ENCODE measurements around the gene GOLPH3L. TPM values are rescaled to one million over a fixed set of nuclear protein-coding genes. Genes with fewer than 3 reads are reported as not detected.

The GOLPH3L gene
- total and polyA plus RNA-seq, 10 of the 15 experiments (the other 5 are each of a cell fraction or from before 2014, with no cell fraction given), result 7.7 to 29.9 (median 19.2) TPM

DNA sequence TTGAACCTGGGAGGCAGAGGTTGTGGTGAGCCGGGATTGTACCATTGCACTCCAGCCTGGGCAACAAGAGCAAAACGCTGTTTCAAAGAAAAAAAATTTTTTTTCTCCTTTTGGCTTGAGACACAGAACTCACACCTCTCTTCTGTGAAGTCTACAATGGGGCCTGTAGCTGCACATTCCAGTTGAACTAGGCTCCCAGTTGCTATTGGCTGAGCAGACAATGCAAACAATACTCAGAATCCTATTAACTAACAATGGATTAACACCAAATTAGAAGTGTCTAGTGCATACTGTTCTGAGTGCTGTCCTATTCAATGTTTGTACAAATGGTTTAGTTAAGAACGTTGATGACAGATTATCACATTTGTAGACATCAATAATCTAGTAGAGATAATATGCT, 100.0 kb downstream of the GOLPH3L start:
- Histone ChIP-seq H3K4me1 (ENCODE audit: control insufficient read depth, insufficient read depth, low read length) (no peaks in the 10 kb centered on the region), H2AFZ (ENCODE audit: control insufficient read depth, low read depth, low read length) (no peak overlapping the region), H3K27me3 (replicated peaks in 1 of 2; ENCODE audit: control insufficient read depth in 2 of 2, insufficient read depth in 2 of 2, low read length in 1 of 2) (no peaks in the 10 kb centered on the region), H3K4me2 (ENCODE audit: control insufficient read depth, insufficient read depth) (no peak overlapping the region), H3K36me3 (ENCODE audit: control insufficient read depth in 2 of 2, insufficient read depth in 2 of 2, low read length in 1 of 2) (no peaks in the 10 kb centered on the region; a peak in 1 of 4 replicates), H3K4me3 (no peak overlapping the region), H3K27ac (ENCODE audit: control insufficient read depth, insufficient read depth) (no peak overlapping the region), H4K20me1 (ENCODE audit: control insufficient read depth, insufficient read depth) (no peaks in the 10 kb centered on the region), H3K79me2 (ENCODE audit: control insufficient read depth, insufficient read depth, low read length) (no peaks in the 10 kb centered on the region), H3K9me3 (replicated peaks; ENCODE audit: control insufficient read depth, insufficient read depth, low read length) (no peaks in the 10 kb centered on the region), H3K9ac (ENCODE audit: control insufficient read depth, insufficient read depth, low read length) (no peak overlapping the region)
- intact Hi-C loops (cut with micrococcal nuclease; ENCODE audit: unreplicated experiment) (no loop called here), in situ Hi-C loops (cut with MboI) (no loop called here)
- ChIA-PET POLR2A (no interaction called here), CTCF (interaction anchor here (3.2 kb wide), 1 partner anchor 13 kb away, joined by 7 read pairs; no protein-coding TSS in a partner anchor), SMC1A (ENCODE audit: uncharacterized antibody, unreplicated experiment) (no interaction called here), RAD21 (ENCODE audit: unreplicated experiment) (no interaction called here)
- ATAC-seq, result no peak
- BruUV-seq (replicated peaks), result no TSS peak
- WGBS (ENCODE audit: insufficient coverage, insufficient replicate concordance, low lambda C conversion rate, missing lambda C conversion rate), result 98% methylated on average over 3 of the region's 3 CpGs
- no peak for FAIRE-seq
- TF ChIP-seq NFYA (IDR thresholded peaks at IDR 0.05; ENCODE audit: borderline replicate concordance, low read depth, low read length), result no peak
- no peak for TF ChIP-seq PAX8 (IDR thresholded peaks at IDR 0.05)
- TF ChIP-seq, protein P1, sequence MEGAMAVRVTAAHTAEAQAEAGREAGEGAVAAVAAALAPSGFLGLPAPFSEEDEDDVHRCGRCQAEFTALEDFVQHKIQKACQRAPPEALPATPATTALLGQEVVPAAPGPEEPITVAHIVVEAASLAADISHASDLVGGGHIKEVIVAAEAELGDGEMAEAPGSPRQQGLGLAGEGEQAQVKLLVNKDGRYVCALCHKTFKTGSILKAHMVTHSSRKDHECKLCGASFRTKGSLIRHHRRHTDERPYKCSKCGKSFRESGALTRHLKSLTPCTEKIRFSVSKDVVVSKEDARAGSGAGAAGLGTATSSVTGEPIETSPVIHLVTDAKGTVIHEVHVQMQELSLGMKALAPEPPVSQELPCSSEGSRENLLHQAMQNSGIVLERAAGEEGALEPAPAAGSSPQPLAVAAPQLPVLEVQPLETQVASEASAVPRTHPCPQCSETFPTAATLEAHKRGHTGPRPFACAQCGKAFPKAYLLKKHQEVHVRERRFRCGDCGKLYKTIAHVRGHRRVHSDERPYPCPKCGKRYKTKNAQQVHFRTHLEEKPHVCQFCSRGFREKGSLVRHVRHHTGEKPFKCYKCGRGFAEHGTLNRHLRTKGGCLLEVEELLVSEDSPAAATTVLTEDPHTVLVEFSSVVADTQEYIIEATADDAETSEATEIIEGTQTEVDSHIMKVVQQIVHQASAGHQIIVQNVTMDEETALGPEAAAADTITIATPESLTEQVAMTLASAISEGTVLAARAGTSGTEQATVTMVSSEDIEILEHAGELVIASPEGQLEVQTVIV (IDR thresholded peaks at IDR 0.05; ENCODE audit: borderline replicate concordance, partially characterized antibody), result no peak
- TF ChIP-seq CHD4 (IDR thresholded peaks at IDR 0.05), result no peak
- no peak for TF ChIP-seq MTA3 (IDR thresholded peaks at IDR 0.05; ENCODE audit: borderline replicate concordance, low read length)
- DNase-seq (ENCODE audit: low read depth, low spot score), result no peak

Small RNAs within 50 kb of the gene (small RNA-seq; reads per million reads assigned to genes)
- not detected for gene RF00015
- not detected for gene RF00561
- not detected for gene RNU6-1042P

Other genes with a start within 250 kb of the GOLPH3L start
Only the 7 nearest of the 12 such genes appear.
- not detected in 2 replicates for gene ADAMTSL4, start 147.7 kb downstream of the GOLPH3L start, total RNA-seq (2014; rRNA removed)
- not detected in 2 replicates for gene ADAMTSL4, start 147.7 kb downstream of the GOLPH3L start, total RNA-seq (2014; rRNA removed; fragmentation: Illumina TruSeq; extraction: Trizol)
- gene ADAMTSL4, start 147.7 kb downstream of the GOLPH3L start, total RNA-seq (2021), result 0.15 and 0.21 TPM in 2 replicates
- not detected in 2 replicates for gene ADAMTSL4, start 147.7 kb downstream of the GOLPH3L start, polyA plus RNA-seq (2011; rRNA removed)
- gene ADAMTSL4, start 147.7 kb downstream of the GOLPH3L start, polyA plus RNA-seq (2014; fragmentation: Illumina TruSeq; extraction: Trizol), result not detected in 2 replicates
- under 1 TPM; 0.04 to 0.05 TPM for gene ADAMTSL4, start 147.7 kb downstream of the GOLPH3L start, polyA plus RNA-seq (2014; fragmentation: Nextera tagmentation; extraction: Ambion mirVana)
- gene ADAMTSL4, start 147.7 kb downstream of the GOLPH3L start, polyA plus RNA-seq (2014; rRNA removed), result not detected in 2 replicates
- under 1 TPM; 0.04 to 0.09 TPM for gene ADAMTSL4, start 147.7 kb downstream of the GOLPH3L start, polyA plus RNA-seq (2016; fragmentation: Nextera tagmentation; extraction: Ambion mirVana)
- gene MCL1, start 117.5 kb downstream of the GOLPH3L start, total RNA-seq (2014; rRNA removed), result 92.5 and 101 TPM in 2 replicates
- 99.4 and 99.6 TPM in 2 replicates for gene MCL1, start 117.5 kb downstream of the GOLPH3L start, total RNA-seq (2014; rRNA removed; fragmentation: Illumina TruSeq; extraction: Trizol)
- 142 and 148 TPM in 2 replicates for gene MCL1, start 117.5 kb downstream of the GOLPH3L start, total RNA-seq (2021)
- gene MCL1, start 117.5 kb downstream of the GOLPH3L start, polyA plus RNA-seq (2011; rRNA removed), result 102 and 141 TPM in 2 replicates
- 109 and 133 TPM in 2 replicates for gene MCL1, start 117.5 kb downstream of the GOLPH3L start, polyA plus RNA-seq (2014; fragmentation: Illumina TruSeq; extraction: Trizol)
- 10 to 100 TPM; 18.1 to 25.5 TPM for gene MCL1, start 117.5 kb downstream of the GOLPH3L start, polyA plus RNA-seq (2014; fragmentation: Nextera tagmentation; extraction: Ambion mirVana)
- 74.7 and 80.2 TPM in 2 replicates for gene MCL1, start 117.5 kb downstream of the GOLPH3L start, polyA plus RNA-seq (2014; rRNA removed)
- gene MCL1, start 117.5 kb downstream of the GOLPH3L start, polyA plus RNA-seq (2016; fragmentation: Nextera tagmentation; extraction: Ambion mirVana), result 10 to 100 TPM; 52.6 to 60.3 TPM
- 155 and 157 TPM in 2 replicates for gene ENSA, start 67.5 kb downstream of the GOLPH3L start, total RNA-seq (2014; rRNA removed)
- 201 and 203 TPM in 2 replicates for gene ENSA, start 67.5 kb downstream of the GOLPH3L start, total RNA-seq (2014; rRNA removed; fragmentation: Illumina TruSeq; extraction: Trizol)
- gene ENSA, start 67.5 kb downstream of the GOLPH3L start, total RNA-seq (2021), result 235 and 244 TPM in 2 replicates
- gene ENSA, start 67.5 kb downstream of the GOLPH3L start, polyA plus RNA-seq (2011; rRNA removed), result 112 and 146 TPM in 2 replicates
- 605 and 677 TPM in 2 replicates for gene ENSA, start 67.5 kb downstream of the GOLPH3L start, polyA plus RNA-seq (2014; fragmentation: Illumina TruSeq; extraction: Trizol)
- 10 to 100 TPM; 56.1 to 86.8 TPM for gene ENSA, start 67.5 kb downstream of the GOLPH3L start, polyA plus RNA-seq (2014; fragmentation: Nextera tagmentation; extraction: Ambion mirVana)
- 205 and 208 TPM in 2 replicates for gene ENSA, start 67.5 kb downstream of the GOLPH3L start, polyA plus RNA-seq (2014; rRNA removed)
- 100 to 1,000 TPM; 124 to 131 TPM for gene ENSA, start 67.5 kb downstream of the GOLPH3L start, polyA plus RNA-seq (2016; fragmentation: Nextera tagmentation; extraction: Ambion mirVana)
- 0.22 TPM in 1 of 2 replicates, not detected in the other for gene HORMAD1, start 23.7 kb upstream of the GOLPH3L start, total RNA-seq (2014; rRNA removed)
- 0.22 and 0.28 TPM in 2 replicates for gene HORMAD1, start 23.7 kb upstream of the GOLPH3L start, total RNA-seq (2014; rRNA removed; fragmentation: Illumina TruSeq; extraction: Trizol)
- not detected in 2 replicates for gene HORMAD1, start 23.7 kb upstream of the GOLPH3L start, total RNA-seq (2021)
- gene HORMAD1, start 23.7 kb upstream of the GOLPH3L start, polyA plus RNA-seq (2011; rRNA removed), result 0.08 and 0.27 TPM in 2 replicates
- gene HORMAD1, start 23.7 kb upstream of the GOLPH3L start, polyA plus RNA-seq (2014; fragmentation: Illumina TruSeq; extraction: Trizol), result 0.78 TPM in 1 of 2 replicates, not detected in the other
- gene HORMAD1, start 23.7 kb upstream of the GOLPH3L start, polyA plus RNA-seq (2014; fragmentation: Nextera tagmentation; extraction: Ambion mirVana), result not detected
- gene HORMAD1, start 23.7 kb upstream of the GOLPH3L start, polyA plus RNA-seq (2014; rRNA removed), result 0.22 TPM in 1 of 2 replicates, not detected in the other
- gene HORMAD1, start 23.7 kb upstream of the GOLPH3L start, polyA plus RNA-seq (2016; fragmentation: Nextera tagmentation; extraction: Ambion mirVana), result under 1 TPM in 1 of 2 experiments, not detected in 1; 0.18 TPM
- gene CTSS, start 68.6 kb upstream of the GOLPH3L start, total RNA-seq (2014; rRNA removed), result 32.8 and 52.8 TPM in 2 replicates
- gene CTSS, start 68.6 kb upstream of the GOLPH3L start, total RNA-seq (2014; rRNA removed; fragmentation: Illumina TruSeq; extraction: Trizol), result 75.1 and 75.2 TPM in 2 replicates
- 49.9 and 50.3 TPM in 2 replicates for gene CTSS, start 68.6 kb upstream of the GOLPH3L start, total RNA-seq (2021)
- 174 and 224 TPM in 2 replicates for gene CTSS, start 68.6 kb upstream of the GOLPH3L start, polyA plus RNA-seq (2011; rRNA removed)
- 57.7 and 77.7 TPM in 2 replicates for gene CTSS, start 68.6 kb upstream of the GOLPH3L start, polyA plus RNA-seq (2014; fragmentation: Illumina TruSeq; extraction: Trizol)
- 10 to 100 TPM; 68.6 to 84.8 TPM for gene CTSS, start 68.6 kb upstream of the GOLPH3L start, polyA plus RNA-seq (2014; fragmentation: Nextera tagmentation; extraction: Ambion mirVana)
- gene CTSS, start 68.6 kb upstream of the GOLPH3L start, polyA plus RNA-seq (2014; rRNA removed), result 52.6 and 64.0 TPM in 2 replicates
- gene CTSS, start 68.6 kb upstream of the GOLPH3L start, polyA plus RNA-seq (2016; fragmentation: Nextera tagmentation; extraction: Ambion mirVana), result 10 to 100 TPM; 49.4 to 52.4 TPM
- 0.40 and 0.87 TPM in 2 replicates for gene CTSK, start 111.1 kb upstream of the GOLPH3L start, total RNA-seq (2014; rRNA removed)
- gene CTSK, start 111.1 kb upstream of the GOLPH3L start, total RNA-seq (2014; rRNA removed; fragmentation: Illumina TruSeq; extraction: Trizol), result 0.76 and 0.88 TPM in 2 replicates
- 0.77 and 0.90 TPM in 2 replicates for gene CTSK, start 111.1 kb upstream of the GOLPH3L start, total RNA-seq (2021)
- gene CTSK, start 111.1 kb upstream of the GOLPH3L start, polyA plus RNA-seq (2011; rRNA removed), result 1.8 and 2.2 TPM in 2 replicates
- 1.1 TPM in 2 replicates for gene CTSK, start 111.1 kb upstream of the GOLPH3L start, polyA plus RNA-seq (2014; fragmentation: Illumina TruSeq; extraction: Trizol)
- gene CTSK, start 111.1 kb upstream of the GOLPH3L start, polyA plus RNA-seq (2014; fragmentation: Nextera tagmentation; extraction: Ambion mirVana), result under 1 TPM; 0.42 to 0.44 TPM
- 1.9 and 3.1 TPM in 2 replicates for gene CTSK, start 111.1 kb upstream of the GOLPH3L start, polyA plus RNA-seq (2014; rRNA removed)
- 1 to 10 TPM in 1 of 2 experiments, under 1 TPM in 1; 0.54 to 1.1 TPM for gene CTSK, start 111.1 kb upstream of the GOLPH3L start, polyA plus RNA-seq (2016; fragmentation: Nextera tagmentation; extraction: Ambion mirVana)
- gene ARNT, start 179.4 kb upstream of the GOLPH3L start, total RNA-seq (2014; rRNA removed), result 17.3 and 20.7 TPM in 2 replicates
- 18.5 and 19.2 TPM in 2 replicates for gene ARNT, start 179.4 kb upstream of the GOLPH3L start, total RNA-seq (2014; rRNA removed; fragmentation: Illumina TruSeq; extraction: Trizol)
- gene ARNT, start 179.4 kb upstream of the GOLPH3L start, total RNA-seq (2021), result 22.3 and 22.9 TPM in 2 replicates
- 25.5 and 26.7 TPM in 2 replicates for gene ARNT, start 179.4 kb upstream of the GOLPH3L start, polyA plus RNA-seq (2011; rRNA removed)
- gene ARNT, start 179.4 kb upstream of the GOLPH3L start, polyA plus RNA-seq (2014; fragmentation: Illumina TruSeq; extraction: Trizol), result 24.6 and 27.4 TPM in 2 replicates
- gene ARNT, start 179.4 kb upstream of the GOLPH3L start, polyA plus RNA-seq (2014; fragmentation: Nextera tagmentation; extraction: Ambion mirVana), result 1 to 10 TPM; 5.8 to 7.1 TPM
- 19.7 and 20.5 TPM in 2 replicates for gene ARNT, start 179.4 kb upstream of the GOLPH3L start, polyA plus RNA-seq (2014; rRNA removed)
- gene ARNT, start 179.4 kb upstream of the GOLPH3L start, polyA plus RNA-seq (2016; fragmentation: Nextera tagmentation; extraction: Ambion mirVana), result 10 to 100 TPM; 27.6 to 33.9 TPM